Ovary (tissue), 3 donors: ENCODE data around the gene TGFB2.

Source experiments
- CTCF ChIP-seq, 3 donors: fragments of 450-650 bp in 2 of 3; fragments of 200-600 bp in 1 of 3; IDR thresholded peaks; one replicate each; pipeline versions ENCODE4 v1.5.1 to v1.8.0; 2016 to 2022; ENCODE audit warnings: antibody characterized with exemption in 3 of 3, mild to moderate bottlenecking in 1 of 3
- EP300 ChIP-seq: sonication (generic); formaldehyde crosslinking; IDR thresholded peaks from one replicate; pipeline ENCODE4 v1.6.1; 2017; ENCODE audit warnings: antibody characterized with exemption
- POLR2A ChIP-seq: fragments of 450-650 bp; IDR thresholded peaks from one replicate; pipeline ENCODE4 v1.6.1; 2017; ENCODE audit warnings: antibody characterized with exemption, mild to moderate bottlenecking, moderate library complexity
- donor health status: DM: no; HTN: no; CAD: no.

GRCh38 chr1:218400624-218401023 lies 55.5 kb downstream of the TGFB2 start:
- TF ChIP-seq CTCF (IDR thresholded peaks at IDR 0.05) = no peak
- no peak for TF ChIP-seq EP300
- TF ChIP-seq POLR2A = no peak
